Activated naive CD4-positive, alpha-beta T cell (primary cell): ENCODE data around the gene DDX49.
A peak's percentile ranks its signal among the peaks of the same experiment; 100 is the strongest.
"Not testable (repeated sequence)": the region's sequence is repeated elsewhere in the genome, so short reads cannot be mapped to it uniquely, and the experiment has no call there.

ENCODE experiments used
- DNase-seq, 4 experiments: peaks; one replicate each; lab custom pipeline; 2025; lab: John Stamatoyannopoulos, UW

Gene DDX49

DNA sequence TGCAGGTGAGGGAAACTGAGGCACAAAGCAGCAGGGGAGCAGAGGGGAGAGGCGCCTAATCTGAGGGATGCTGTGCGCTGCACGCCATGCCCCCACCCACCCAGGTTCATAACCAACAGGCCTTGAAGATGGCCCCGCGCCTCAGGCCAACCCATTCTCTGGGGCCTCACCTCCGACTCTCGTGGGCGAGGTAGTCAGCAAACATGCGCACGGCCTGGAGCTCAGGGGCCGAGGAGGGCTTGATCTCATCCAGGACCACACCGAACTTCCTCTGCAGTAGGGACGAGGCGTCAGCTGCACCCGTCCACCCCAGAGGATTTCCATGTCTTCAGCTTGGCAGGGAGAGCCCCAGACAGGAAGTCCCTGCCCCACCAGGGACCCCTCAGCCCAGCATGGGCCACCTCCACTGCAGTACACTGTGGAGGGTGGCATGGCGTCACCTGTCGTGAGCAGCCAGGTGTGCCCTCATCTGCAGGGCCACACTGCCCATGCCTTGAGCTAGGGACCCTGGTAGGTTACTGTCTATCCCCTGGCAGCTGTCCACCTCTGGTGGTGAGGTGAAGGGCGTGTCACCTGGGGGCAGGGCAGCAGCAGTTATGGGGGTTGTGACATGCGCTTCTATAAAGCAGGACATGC lies 8.6 kb upstream of the DDX49 start:
- no peak for DNase-seq

DNA sequence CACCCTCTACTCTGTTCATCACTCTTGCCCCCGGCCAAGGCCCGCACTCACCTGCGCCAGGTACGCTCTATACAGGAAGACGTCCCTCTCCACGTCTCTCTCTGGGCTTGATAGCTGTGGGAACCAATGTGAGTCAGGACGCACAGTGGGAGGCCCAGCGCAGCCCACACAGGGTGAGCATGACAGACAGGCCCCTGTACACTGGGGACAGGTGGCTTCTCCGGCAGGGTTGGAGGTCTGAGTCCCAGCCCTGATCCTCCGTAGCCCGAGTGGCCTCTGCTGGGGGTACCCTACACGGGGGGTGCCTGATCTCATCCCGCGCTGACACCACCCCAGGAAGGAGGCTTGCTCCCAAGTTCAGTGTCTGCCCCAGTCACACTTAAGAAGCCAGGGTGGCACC lies 6.6 kb upstream of the DDX49 start:
- no peak for DNase-seq

DNA sequence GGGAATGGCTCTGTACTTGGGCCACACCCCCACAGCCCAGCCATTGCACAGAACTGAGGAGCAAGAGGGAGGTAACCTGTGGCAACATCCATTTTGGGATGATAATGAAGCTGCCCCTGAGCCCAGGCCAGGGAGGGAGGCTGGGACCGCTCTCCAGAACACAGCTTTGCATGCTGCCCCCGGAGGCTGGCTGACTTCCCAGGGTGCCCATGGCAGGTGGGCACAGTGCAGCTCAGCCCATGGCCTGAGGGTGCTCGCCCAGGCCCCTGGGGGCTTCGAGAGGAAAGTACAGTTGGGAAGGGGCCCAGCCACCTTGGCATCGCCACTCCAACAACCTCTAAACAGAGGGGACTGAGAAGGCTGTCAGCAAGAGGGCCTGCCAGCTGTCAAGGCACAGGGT lies 6.0 kb upstream of the DDX49 start:
- no peak for DNase-seq

DNA sequence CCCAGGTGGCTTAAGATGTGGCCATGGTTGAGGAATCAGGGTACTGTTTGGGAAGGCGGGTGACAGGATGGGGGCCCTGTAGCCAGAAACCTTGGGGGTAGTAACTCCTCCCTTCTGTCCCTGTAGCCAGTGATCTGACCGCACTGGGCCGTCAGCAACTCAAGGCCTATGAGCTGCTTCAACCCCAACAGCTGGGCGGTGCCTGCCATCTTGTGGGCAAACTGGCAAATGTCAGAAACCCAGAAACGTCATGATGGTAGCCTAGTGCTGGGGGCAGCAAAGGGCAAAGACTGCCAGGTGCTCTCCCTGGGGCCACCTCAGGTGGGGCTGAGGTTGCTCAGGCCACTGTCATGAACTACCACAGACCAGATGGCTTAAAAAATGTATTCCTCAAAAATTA lies 3.9 kb upstream of the DDX49 start:
- no peak for DNase-seq

DNA sequence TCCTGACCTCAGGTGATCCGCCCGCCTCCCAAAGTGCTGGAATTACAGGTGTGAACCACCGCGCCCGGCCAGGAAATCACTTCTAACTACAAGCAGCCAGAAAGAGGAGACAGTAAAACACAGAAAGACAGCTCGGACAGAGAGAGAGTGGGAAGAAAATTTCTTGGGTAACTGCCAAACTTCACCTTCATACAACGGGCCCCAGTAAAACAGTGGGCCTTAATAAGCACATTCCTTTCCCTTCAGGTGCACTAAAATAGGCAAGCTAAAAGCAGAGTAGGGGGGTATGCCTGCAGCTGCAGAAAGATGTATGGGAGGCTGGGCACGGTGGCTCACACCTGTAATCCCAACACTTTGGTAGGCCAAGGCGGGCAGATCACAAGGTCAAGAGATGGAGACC lies 1.9 kb upstream of the DDX49 start:
- DNase-seq: not testable (repeated sequence)

DNA sequence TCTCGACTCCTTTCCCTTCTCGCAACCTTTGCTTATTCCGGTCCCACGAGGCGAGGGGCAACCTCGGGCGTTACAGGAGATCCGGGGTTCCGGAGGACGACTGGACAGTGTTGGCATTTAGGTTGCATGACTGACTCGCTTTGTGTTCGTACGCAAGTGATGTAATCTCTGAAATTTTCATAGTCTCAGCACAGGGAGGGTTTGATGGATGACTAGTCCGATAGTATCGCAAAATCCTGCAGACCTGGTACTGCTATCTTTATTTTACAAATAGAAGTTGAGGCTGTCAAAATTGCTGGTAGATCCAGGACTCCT lies 342 bp downstream of the DDX49 start:
- no peak for DNase-seq

DNA sequence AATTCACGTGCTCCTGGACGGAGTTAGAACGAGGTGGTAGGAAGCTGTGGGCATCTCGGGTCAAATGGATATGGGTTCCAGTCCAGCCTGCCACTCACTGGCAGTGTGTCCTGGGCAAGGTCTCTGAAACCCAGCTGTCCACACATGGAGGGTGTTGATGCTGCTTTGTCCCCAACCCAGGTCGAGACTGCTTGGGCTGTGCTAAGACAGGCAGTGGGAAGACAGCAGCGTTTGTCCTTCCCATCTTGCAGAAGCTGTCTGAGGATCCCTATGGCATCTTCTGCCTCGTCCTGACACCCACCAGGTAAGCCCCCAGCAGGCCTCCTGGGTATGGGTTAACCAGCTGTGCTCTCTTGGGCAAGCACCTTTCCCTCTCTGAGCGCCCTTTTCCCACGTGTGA lies 885 bp downstream of the DDX49 start:
- no peak for DNase-seq

DNA sequence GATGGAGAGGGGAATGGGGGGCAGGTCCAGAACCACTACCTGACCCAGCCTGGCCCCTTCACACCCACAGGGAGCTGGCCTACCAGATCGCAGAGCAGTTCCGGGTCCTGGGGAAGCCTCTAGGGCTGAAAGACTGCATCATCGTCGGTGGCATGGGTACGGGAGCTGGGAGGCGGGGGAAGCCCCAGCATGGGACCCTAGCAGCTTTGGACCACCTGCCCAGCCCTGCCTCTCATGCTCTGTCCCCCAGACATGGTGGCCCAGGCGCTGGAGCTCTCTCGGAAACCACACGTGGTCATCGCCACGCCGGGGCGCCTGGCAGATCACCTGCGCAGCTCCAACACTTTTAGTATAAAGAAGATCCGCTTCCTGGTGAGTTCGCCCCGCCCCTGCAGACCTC lies 2.1 kb downstream of the DDX49 start:
- DNase-seq: no peak

DNA sequence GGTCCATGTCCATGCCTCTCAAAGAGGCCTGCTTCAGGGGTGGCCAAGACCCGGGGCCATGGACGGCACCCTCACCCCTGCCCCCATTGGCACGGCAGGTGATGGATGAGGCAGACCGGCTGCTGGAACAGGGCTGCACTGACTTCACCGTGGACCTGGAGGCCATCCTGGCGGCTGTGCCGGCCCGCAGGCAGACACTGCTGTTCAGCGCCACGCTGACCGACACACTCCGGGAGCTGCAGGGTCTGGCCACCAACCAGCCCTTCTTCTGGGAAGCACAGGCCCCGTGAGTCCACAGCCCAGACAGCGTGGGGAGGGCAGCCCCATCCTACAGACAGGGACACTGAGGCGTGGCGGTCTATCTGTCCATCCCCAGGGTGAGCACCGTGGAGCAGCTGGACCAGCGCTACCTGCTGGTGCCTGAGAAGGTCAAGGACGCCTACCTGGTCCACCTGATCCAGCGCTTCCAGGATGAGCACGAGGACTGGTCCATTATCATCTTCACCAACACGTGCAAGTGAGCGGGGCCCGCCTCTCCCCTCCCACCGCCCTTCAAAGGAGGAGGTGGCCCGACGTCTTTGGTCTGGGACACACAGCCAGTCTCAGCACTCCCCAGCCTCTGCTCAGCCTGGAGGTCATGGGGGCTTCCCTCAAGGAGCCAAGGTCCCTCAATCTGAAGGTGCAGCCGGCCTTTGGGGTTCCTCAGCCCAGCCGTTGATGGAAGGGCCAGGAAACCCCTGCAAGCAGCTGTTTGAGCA lies 2.9 kb downstream of the DDX49 start:
- no peak for DNase-seq

DNA sequence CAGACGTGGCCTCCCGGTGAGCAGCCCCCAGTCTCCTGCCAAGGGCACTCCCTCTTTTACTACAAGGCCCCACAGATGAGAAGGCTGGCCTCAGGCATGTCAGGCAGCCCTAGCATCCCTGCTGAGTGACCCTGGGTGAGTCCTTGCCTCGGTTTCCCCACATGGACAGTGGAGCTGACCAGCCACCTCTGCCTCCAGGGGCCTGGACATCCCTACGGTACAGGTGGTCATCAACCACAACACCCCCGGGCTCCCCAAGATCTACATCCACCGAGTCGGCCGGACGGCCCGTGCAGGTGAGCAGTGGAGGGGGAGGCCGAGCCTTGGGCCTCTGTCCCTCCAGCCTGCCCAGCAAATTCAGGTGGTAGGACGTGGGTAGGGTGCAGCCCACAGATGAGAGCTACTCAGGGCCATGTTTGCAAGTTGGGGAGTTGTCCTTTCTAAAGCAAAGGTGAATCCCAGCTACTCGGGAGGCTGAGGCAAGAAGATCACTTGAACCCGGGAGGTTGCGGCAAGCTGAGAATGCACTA lies 5.2 kb downstream of the DDX49 start:
- no peak for DNase-seq

DNA sequence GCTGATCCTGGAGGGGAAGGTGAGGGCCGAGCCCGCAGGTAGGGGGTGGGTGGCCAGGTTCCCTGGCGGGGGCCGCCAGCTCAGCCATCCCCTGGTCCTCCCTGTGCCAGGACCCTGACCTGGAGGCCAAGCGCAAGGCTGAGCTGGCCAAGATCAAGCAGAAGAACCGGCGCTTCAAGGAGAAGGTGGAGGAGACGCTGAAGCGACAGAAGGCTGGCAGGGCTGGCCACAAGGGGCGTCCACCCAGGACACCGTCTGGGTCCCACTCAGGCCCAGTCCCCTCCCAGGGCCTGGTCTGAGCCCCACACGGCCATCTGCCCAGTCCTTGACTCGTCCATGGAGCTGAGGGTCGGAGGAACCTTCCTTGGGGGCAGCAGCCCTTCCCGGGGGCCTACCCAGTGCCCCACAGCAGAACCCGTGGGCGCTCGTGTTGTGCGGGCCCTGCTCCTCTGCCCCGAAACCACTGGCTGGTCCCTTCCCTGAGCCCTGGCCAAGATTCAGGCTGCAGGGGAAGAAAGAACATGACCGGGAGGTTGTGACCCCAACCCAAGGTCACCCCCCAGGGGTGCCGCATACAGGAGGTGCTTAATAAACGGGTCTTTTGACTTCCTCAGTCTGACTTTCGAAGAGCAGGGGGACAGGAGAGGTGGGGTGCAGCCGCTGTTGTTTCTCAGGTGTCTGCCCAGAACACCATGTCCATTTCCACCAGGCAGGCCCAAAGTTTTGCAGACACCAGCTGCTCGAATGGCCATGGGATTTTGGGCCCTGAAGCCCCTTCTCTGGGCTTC lies 8.7 kb downstream of the DDX49 start:
- DNase-seq: no peak

DNA sequence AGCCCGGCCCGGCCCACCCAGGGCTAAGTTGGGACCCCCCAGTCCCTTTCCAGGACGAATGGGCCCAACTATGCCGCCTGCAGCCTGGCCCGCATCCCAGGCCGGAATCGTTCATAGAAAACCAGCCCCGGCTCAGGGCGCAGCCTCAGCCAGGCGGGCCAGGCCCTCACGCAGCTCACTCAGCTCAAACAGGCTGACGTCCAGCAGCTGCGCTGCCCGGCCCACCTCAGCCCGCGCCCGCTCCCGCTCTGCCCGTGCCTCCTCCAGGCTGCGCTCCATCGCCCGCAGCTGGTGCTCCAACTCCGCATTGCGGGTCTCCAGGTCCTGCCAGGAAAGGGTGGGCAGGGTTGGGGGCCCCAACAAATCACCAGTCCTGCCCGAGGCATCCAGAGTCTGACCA lies 9.8 kb downstream of the DDX49 start:
- no peak for DNase-seq

DNA sequence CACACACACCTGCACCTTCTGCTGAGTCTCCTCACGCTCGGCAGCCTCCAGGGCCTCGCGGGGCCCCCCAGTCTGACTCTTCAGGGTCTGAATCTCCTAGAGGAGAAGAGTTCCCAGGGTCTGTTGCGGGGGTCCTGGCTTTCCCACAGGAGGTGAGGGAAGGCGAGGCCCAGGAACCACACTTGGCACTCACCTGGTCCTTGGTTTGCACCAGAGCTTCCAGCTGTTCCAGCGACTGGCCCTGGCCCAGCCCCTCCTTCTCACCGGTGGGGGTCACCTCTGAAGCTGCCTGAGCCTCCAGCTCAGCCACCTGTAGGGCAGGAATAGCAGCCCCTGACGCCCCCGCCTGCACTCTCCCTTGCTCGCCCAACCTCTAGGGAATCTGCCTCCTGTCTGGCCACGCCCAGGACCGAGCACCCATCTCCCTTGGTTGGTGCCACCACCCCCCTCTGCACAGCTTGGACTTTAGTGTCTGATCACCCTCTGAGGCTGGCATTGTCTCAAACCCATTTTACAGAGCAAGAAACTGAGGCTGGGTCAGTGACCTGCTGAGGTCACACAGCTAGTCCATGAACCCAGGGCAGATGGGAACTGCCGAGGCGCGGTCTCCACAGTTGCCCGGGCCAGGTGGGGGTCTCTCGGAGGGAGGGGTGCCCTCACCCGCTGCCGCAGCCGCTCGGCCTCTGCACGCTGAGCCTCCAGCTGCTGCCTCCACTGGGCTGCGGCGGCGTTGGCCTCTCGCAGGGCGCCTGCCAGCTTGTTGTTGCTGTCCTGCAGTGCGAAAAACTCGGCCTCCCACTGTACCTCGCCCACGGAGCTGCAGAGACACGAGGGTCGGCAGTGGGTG lies 12.0 kb downstream of the DDX49 start:
- DNase-seq: no peak

DNA sequence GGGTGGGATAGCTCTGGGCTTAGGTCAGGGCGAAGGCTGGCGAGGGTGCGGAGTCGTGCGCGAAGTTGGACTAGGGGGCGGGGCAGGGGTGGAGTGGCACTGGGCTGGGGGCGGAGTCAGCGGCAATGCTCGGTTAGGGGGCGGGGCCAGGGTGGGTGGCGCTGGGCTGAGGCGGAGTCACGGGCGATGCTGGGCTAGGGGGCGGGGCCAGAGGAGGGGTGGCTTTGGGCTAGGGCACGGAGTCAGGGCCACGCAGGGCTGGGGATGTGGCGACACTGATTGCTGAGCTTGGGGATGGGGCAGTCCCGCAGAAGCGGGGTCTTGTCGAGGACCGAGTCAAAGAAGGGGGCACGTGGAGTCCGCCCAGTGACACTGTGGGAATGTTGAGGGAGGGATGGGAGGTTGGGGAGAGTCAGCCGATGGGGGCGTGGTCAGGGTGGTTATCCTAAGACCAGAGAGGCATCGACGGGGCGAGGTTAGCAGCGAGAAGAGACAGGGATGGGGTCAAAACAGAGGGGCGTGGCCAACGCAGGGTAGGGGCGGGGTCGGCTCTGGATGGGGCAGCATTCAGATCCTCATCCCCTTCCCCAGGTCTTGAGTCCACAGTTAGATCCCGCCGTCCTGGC lies 12.8 kb downstream of the DDX49 start:
- DNase-seq: peak; percentile 52 to 84 (median 75)

DNA sequence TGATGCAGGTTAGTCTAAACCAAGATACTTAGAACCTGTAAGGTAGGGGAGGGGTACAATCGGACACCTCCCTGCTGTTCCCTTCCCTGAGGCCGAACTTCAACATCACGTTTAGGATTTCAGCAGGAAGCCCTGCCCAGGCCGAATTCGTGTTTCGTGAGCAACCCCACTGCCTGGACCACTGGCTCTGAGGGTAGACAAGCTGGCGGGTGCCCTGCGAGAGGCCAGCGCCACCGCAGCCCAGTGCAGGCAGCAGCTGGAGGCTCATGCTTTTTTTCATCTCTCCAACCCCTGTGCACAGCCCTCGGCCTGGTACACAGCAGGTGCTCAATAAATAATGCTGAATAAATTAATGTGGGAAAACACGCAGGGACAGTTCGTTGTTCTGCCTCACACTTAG lies 13.8 kb downstream of the DDX49 start:
- DNase-seq: no peak

DNA sequence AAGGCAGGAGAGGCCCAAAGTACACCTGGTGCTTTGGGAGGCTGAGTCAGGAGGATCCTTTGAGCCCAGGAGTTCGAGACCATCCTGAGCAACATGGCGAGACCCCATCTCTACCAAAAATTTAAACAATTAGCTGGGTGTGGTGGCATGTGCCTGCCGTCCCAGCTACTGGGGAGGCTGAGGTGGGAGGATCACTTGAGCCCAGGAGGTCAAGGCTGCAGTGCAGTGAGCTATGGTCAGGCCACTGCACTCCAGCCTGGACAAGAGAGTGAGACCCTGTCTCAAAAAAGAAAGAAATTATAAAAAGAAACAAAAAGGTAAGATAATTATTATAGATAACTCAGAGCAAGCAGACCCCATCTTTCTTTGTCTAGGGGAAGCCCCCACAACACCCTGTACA lies 19.6 kb downstream of the DDX49 start:
- no peak for DNase-seq

DNA sequence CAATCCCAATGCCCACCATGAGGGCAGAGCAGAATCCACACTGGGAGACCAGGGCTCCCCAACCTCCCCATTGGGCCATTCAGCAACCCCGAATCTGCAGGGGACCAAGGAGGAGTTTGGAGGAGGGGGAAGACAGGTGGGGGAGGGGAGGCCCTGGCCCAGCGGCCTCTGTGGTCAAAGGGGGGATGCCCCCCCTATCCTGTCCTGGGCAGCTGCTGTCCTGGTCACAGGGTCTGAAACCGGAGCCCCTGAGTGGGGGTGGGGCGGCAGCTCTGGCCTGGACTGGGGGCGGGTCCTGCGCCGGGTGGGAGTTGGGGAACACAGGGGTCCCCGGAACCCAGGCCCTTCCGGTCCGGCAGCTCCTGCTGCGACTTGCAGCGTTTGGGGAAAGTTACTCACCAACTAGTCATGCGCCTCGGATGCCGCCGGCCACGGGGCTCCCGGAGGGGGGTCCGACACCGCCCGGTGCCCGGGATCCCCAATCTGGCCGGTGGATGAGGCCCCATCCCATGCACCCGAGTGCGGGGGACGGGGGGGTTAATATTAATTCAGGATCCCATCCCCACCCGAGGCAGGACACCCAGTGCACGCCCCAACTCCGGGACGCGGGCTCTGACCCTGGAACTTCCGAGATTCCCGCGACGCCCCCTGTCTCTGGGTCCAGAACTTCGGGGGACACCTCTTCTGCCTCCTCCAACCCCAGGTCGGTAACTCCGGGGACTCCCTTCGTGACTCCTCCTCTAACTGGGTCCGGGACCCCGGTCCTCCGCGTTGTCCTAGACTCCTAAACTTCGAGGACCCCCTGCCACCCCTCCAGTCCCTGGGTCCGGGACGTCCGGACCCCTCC lies 20.6 kb downstream of the DDX49 start:
- DNase-seq: no peak

DNA sequence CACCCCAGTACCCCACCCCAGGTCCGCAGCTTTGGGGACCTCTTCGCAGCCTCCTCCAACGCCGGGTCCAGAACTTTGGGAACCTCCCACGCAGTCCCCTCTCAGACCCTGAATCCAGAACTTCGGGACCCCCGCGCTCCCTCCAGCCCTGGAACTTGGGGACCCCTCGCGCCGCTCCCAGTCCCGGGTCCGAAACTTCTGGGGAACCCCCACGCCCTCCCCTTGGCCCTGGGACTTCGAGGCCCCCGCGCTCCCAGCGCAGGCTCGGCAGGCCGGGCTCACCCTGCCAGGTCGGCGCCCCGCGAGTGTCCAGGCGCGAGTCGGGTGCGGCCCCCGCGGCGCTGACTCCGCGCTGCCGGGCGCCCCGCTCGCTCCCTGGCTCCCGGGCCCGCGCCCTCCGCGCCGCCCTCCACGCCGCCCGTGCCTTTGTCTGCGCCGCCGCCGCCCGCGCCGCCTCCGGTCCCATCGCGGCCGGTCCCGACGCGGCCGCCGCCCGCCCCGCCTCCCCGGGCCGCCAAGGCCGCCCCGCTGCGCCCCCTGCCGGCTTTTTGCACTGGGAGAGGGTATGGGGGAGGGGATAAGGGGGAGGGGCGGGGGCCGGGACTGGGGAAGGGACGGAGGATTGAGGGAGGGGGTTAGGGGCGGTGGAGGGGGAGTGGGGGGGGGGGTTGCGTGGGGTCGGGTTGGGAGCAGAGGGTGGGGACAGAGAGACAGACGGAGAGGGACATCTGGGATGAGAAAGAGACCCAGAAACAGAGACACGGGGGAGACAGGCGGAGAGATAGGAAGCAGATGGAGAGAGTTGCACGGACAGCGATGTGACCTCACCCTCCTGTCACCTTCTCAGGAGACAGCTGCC lies 21.5 kb downstream of the DDX49 start, which contains the start of gene HOMER3:
TSS of gene HOMER3 (minus strand) at position 449 of the 859 bp plus-strand sequence. CDS start 2,235 bp downstream, outside the sequence.
- DNase-seq: peak; percentile 35 to 77 (median 65)

DNA sequence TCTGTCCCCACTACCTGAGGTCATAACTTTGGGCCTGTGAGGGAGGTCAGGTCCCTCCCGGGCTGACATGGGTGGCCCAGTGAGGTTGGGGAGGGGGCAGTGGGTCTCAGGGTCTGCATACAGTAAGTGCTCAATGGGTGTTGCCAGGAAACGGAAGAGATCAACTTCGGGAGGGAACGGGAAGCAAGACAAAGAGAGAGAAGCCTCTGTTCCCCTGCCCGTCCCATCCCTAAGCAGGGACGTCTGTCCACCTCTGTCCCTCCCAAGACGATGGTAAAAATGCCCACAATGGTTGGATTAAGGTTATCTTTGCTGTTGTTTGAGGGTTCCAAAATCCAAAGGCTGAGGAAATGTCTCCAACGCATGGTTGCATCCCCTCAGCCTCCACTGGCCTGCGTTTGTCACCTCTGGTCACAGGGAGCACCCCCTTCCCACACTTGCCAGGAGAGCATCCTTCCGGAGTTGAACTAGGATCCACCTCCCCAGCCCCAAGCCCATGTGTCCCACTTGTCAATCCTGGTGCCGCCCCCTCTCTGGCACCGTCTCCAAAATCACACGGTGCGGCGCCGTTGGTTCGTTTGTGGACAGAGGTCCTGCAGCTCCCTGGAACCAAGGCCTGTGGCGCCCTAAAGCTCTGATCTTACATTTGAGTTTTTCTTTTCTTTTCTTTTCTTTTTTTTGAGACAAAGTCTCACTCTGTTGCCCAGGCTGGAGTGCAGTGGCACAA lies 22.3 kb downstream of the DDX49 start:
- DNase-seq: no peak
